Activated naive CD4-positive, alpha-beta T cell treated with anti-CD3 and anti-CD28 coated beads, Interleukin-2, amount 50 U/mL, for 16 hours (primary cell): ENCODE results near the gene P2RY12.

Source experiments
- DNase-seq: peaks from one replicate; pipeline ENCODE4 v3.0.0-alpha.2; 2020

Gene P2RY12

DNA sequence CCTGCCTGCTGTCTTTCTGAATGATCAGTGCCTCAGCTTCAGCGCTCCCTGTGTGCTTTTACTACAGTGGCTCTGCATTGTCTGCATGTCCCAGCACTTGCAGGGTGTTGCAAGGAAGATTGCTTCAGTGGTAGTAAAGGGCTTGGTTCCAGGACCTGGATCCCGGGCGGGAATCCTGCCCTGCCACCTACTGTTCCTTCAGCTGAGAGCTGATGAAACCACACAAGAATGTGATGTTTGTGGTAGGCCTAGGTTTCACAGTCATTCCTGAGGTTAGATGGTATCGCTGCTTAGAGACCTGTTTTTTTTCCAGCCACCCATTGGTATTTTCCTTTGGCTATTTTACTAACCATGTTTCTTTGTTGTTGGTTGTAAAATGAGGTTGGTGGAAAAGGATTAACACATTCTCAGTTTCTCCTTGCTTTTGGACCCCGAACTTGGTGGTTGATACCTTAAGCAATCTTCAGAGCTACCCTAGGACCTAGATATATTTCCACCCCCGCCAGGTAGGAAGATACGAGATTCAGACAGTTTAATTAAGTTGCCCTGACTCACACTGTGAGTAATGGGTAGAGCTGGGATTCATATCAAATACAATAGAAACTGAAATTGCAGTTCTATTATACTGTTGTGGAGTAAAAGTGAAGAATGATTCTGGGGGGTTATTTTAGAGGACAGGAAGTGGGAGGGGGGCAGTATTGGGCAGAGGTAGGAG lies 79.3 kb downstream of the P2RY12 start:
- peak; percentile 14 for DNase-seq

DNA sequence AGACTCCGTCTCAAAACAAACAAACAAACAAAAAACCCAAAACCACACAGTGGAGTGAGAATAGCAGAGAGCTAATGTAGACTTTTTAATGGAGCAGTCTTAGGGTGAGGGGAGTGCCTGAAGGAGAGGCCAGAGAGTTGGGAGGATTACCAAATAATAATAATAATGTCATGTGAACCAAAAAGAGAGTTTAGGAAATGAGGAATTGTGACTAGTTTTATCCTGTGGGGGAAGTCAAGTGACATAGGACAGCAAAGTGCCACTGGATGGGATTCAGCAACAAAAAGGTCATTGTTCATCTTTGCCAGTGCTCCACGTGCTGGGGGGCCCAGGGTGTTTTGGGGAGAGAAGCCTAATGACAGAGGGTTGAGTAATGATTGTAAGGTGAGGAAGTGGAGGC lies 80.8 kb downstream of the P2RY12 start:
- DNase-seq: no peak

DNA sequence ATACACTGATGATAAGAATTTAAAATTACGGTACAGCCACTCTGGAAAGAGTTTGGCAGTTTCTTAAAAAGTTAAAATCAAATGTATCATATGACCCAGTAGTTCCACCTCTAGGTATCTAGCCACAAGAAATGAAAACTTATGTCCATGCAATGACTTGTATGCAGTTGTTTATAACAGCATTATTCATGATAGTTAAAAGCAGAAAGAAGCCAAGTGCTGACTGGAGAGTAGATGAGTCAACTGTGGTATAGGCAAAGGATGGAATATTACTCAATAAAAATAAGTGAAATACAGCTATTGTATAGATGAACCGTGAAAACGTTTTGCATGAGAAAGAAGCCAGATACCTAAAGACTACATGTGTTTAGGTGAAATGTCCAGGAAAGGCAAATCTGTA lies 82.8 kb downstream of the P2RY12 start:
- no peak for DNase-seq

DNA sequence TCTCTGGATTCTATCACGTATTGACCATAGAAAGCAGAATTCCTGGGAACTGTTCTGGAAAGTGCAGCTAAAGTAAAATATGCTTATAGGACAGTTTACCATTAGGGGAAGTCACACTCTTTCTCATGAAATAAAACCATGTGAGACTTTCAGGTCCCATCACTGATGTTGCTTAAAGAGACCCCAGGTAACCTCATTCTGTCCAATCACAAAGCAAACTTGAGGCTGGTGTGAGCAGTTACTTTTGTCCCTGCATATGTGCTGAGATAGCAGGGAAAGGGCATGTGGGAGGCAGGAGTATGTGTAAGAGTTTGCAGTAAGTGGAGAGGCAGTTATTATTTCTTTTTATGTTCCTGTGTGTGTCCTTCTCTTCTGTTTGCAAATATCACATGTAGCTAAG lies 84.0 kb downstream of the P2RY12 start:
- no peak for DNase-seq

DNA sequence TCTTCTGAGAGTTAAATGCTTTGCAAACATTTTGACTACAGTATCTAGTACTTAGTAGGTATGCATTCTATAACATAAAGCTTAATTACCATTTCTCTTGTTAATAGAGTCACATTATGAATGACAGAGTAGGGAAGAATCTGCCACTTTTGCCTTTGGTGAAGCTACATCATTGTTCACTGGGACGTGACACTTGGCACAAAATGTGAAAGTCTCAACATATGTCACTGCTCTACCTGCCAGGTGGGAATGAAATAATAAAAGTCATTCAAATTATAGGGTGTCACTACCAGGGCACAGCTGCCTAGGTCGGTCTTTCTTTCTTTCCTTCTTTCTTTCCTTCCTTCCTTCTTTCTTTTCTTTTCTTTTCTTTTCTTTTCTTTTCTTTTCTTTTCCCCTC lies 85.5 kb downstream of the P2RY12 start:
- no peak for DNase-seq

DNA sequence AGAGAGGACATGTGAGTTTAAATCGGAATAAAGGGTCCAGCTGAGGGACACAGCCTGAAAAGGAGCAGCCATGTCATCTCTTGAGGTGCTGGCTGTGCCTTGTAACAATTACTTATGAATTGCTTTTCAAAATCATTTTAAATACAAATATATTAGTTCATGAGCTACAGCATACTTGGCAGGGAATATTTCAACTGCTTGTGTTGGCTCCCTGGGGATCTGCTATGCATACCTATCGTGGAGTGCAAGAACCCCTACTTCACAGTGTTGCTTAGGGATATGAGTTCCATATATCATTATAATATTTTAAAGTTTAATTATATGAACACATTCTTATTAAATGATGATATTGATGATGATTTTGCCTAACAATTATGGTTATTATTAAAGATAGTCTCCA lies 87.1 kb downstream of the P2RY12 start:
- no peak for DNase-seq

DNA sequence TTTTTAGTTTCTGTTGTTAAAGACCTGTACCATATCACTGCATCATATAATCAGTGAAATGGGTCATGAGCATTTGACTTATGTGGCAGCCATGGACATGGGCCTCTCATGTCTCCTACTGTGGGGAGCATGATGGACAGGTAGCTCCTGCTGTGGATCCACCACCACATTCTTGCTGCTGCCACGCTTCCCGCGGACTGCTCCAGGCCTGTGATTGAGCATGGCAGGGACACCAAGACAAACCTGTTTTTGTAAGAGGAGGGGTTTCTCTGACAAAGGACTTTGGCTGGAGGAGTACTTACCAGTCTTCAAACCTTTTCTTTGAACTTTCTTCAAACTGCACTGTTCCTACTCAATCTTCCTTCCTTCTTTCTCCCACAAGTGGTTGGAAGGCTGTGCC lies 88.3 kb downstream of the P2RY12 start:
- no peak for DNase-seq

GRCh38 chr3:151293127-151293526 lies 91.4 kb downstream of the P2RY12 start:
- no peak for DNase-seq

GRCh38 chr3:151290673-151291072 lies 93.9 kb downstream of the P2RY12 start:
- DNase-seq: no peak

GRCh38 chr3:151289445-151289844 lies 95.1 kb downstream of the P2RY12 start:
- DNase-seq: no peak
